ENCODE measurements around the gene S100A3.
"Not testable (repeated sequence)": the region's sequence is repeated elsewhere in the genome, so short reads cannot be mapped to it uniquely, and the experiment has no call there.

Gene S100A3

GRCh38 chr1:153527683-153528040, 21.4 kb downstream of the S100A3 start:
- DNase-seq (ENCODE audit: insufficient read length) (no peak), FAIRE-seq (no peak)
- TF ChIP-seq TAF1 (IDR thresholded peaks at IDR 0.05; ENCODE audit: borderline replicate concordance, low read depth, low read length) (no peak), POLR2A (IDR thresholded peaks at IDR 0.05; ENCODE audit: low read depth, low read length) (no peak), POLR2AphosphoS5 (IDR thresholded peaks at IDR 0.05; ENCODE audit: low read depth, low read length) (no peak)

- DNase-seq (ENCODE audit: insufficient read length), result no peak
- TF ChIP-seq POLR2AphosphoS5 (IDR thresholded peaks at IDR 0.05; ENCODE audit: low read depth, low read length) (no peak), TAF1 (IDR thresholded peaks at IDR 0.05; ENCODE audit: borderline replicate concordance, low read depth, low read length) (no peak), POLR2A (IDR thresholded peaks at IDR 0.05; ENCODE audit: low read depth, low read length) (no peak)
- FAIRE-seq, result no peak
Measured at GRCh38 chr1:153527023-153527682, 21.9 kb downstream of the S100A3 start.

GRCh38 chr1:153526132-153526543, 22.9 kb downstream of the S100A3 start:
- TF ChIP-seq TAF1 (IDR thresholded peaks at IDR 0.05; ENCODE audit: borderline replicate concordance, low read depth, low read length) (no peak), POLR2A (IDR thresholded peaks at IDR 0.05; ENCODE audit: low read depth, low read length) (no peak), POLR2AphosphoS5 (IDR thresholded peaks at IDR 0.05; ENCODE audit: low read depth, low read length) (no peak)
- FAIRE-seq (no peak), DNase-seq (ENCODE audit: insufficient read length) (no peak)

- FAIRE-seq (no peak), DNase-seq (ENCODE audit: insufficient read length) (no peak)
- TF ChIP-seq POLR2A (IDR thresholded peaks at IDR 0.05; ENCODE audit: low read depth, low read length) (no peak), TAF1 (IDR thresholded peaks at IDR 0.05; ENCODE audit: borderline replicate concordance, low read depth, low read length) (no peak), POLR2AphosphoS5 (IDR thresholded peaks at IDR 0.05; ENCODE audit: low read depth, low read length) (no peak)
Measured at GRCh38 chr1:153525088-153525728, 23.9 kb downstream of the S100A3 start.

GRCh38 chr1:153522353-153523048, 26.6 kb downstream of the S100A3 start:
- not testable (repeated sequence) for FAIRE-seq; DNase-seq (ENCODE audit: insufficient read length)

- DNase-seq (ENCODE audit: insufficient read length); FAIRE-seq: not testable (repeated sequence)
Measured at GRCh38 chr1:153521808-153522207, 27.2 kb downstream of the S100A3 start.

GRCh38 chr1:153520818-153521476, 28.1 kb downstream of the S100A3 start:
- TF ChIP-seq POLR2AphosphoS5 (IDR thresholded peaks at IDR 0.05; ENCODE audit: low read depth, low read length), result no peak
- TF ChIP-seq TAF1 (IDR thresholded peaks at IDR 0.05; ENCODE audit: borderline replicate concordance, low read depth, low read length), result no peak
- TF ChIP-seq POLR2A (IDR thresholded peaks at IDR 0.05; ENCODE audit: low read depth, low read length), result no peak
- DNase-seq (ENCODE audit: insufficient read length) (no peak), FAIRE-seq (no peak)

GRCh38 chr1:153520137-153520691, 28.8 kb downstream of the S100A3 start:
- not testable (repeated sequence) for FAIRE-seq; DNase-seq (ENCODE audit: insufficient read length)

GRCh38 chr1:153519242-153519641, 29.8 kb downstream of the S100A3 start:
- TF ChIP-seq POLR2A (IDR thresholded peaks at IDR 0.05; ENCODE audit: low read depth, low read length) (no peak), TAF1 (IDR thresholded peaks at IDR 0.05; ENCODE audit: borderline replicate concordance, low read depth, low read length) (no peak), POLR2AphosphoS5 (IDR thresholded peaks at IDR 0.05; ENCODE audit: low read depth, low read length) (no peak)
- DNase-seq (ENCODE audit: insufficient read length) (no peak), FAIRE-seq (no peak)

GRCh38 chr1:153515504-153516394, 33.3 kb downstream of the S100A3 start:
- FAIRE-seq (no peak), DNase-seq (ENCODE audit: insufficient read length) (no peak)
- TF ChIP-seq POLR2A (IDR thresholded peaks at IDR 0.05; ENCODE audit: low read depth, low read length), result no peak
- no peak for TF ChIP-seq TAF1 (IDR thresholded peaks at IDR 0.05; ENCODE audit: borderline replicate concordance, low read depth, low read length)
- TF ChIP-seq POLR2AphosphoS5 (IDR thresholded peaks at IDR 0.05; ENCODE audit: low read depth, low read length), result no peak

GRCh38 chr1:153513666-153514065, 35.4 kb downstream of the S100A3 start:
- FAIRE-seq (no peak), DNase-seq (ENCODE audit: insufficient read length) (no peak)
- no peak for TF ChIP-seq POLR2AphosphoS5 (IDR thresholded peaks at IDR 0.05; ENCODE audit: low read depth, low read length)
- TF ChIP-seq POLR2A (IDR thresholded peaks at IDR 0.05; ENCODE audit: low read depth, low read length), result no peak
- TF ChIP-seq TAF1 (IDR thresholded peaks at IDR 0.05; ENCODE audit: borderline replicate concordance, low read depth, low read length), result no peak

All from GM12892 (cell line).